ENCODE data around the gene SZT2. TPM values are rescaled to one million over a fixed set of nuclear protein-coding genes. Genes with fewer than 3 reads are reported as not detected.

The SZT2 gene
- total RNA-seq, 4 donors from 2014 or later, result 49.2 to 68.7 (median 57.3) TPM

DNA sequence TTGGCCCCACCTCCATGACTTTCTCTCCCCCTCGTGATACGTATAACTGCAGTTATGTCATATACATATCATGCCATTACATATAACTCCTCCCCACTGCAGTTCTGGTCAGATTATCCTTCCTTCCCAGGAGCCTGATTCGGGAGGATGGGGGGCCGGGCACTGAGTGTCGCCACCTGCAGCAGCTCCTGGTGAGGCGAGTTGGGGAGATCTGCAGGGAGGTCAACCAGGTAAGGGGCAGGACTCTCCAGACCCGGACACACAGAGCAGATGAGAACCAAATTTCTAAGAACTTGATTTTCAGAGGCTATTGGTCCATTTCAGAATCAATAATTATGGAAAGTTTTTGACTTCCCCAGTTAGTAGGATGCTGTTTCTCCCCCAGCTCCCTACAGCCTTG lies 44.6 kb downstream of the SZT2 start:
- H3K27me3 ChIP-seq, result no peaks in the 10 kb centered on the region
- WGBS, 2 donors, result 89 to 91% methylated on average over 7 of the region's 7 CpGs
- H3K27ac ChIP-seq, result no peak overlapping the region
- no peaks in the 10 kb centered on the region for H3K9me3 ChIP-seq
- peaks cover 2 to 96% (median 24%) of the 10 kb centered on the region in 3 donors for H3K36me3 ChIP-seq
- no peak overlapping the region for H3K4me3 ChIP-seq
- peaks cover 0 to 17% (median 0%) of the 10 kb centered on the region in 4 donors for H3K4me1 ChIP-seq
- TF ChIP-seq CTCF (IDR thresholded peaks at IDR 0.05), result no peak
- no peak for TF ChIP-seq EP300 (IDR thresholded peaks at IDR 0.05)
- no peak for TF ChIP-seq POLR2A (IDR thresholded peaks at IDR 0.05)
- no peak for DNase-seq (ENCODE audit: low spot score in 2 of 2)

- no peak for TF ChIP-seq CTCF (IDR thresholded peaks at IDR 0.05)
- TF ChIP-seq EP300 (IDR thresholded peaks at IDR 0.05), result peak in 1 of 2 donors; percentile 12
- no peak for TF ChIP-seq POLR2A (IDR thresholded peaks at IDR 0.05)
- H3K4me3 ChIP-seq, result no peak overlapping the region
- peaks cover 0 to 17% (median 0%) of the 10 kb centered on the region in 4 donors for H3K4me1 ChIP-seq
- DNase-seq (ENCODE audit: low spot score in 2 of 2), result peak in 1 of 2 donors; percentile 66
- H3K27ac ChIP-seq, result peak overlapping the region in 3 of 4 donors; percentile 40 to 68 (median 60)
- H3K36me3 ChIP-seq, result peaks cover 2 to 96% (median 13%) of the 10 kb centered on the region in 3 donors
- H3K27me3 ChIP-seq, result no peaks in the 10 kb centered on the region
- no peaks in the 10 kb centered on the region for H3K9me3 ChIP-seq
- 66 to 68% methylated on average over 14 of the region's 14 CpGs for WGBS, 2 donors
These were observed 45.7 kb downstream of the SZT2 start for GRCh38 chr1:43435146-43436145.

GRCh38 chr1:43436371-43436770 lies 46.7 kb downstream of the SZT2 start:
- Histone ChIP-seq H3K36me3 (peaks cover 0 to 96% (median 5%) of the 10 kb centered on the region in 3 donors), H3K9me3 (no peaks in the 10 kb centered on the region), H3K4me1 (peaks cover 0 to 17% (median 0%) of the 10 kb centered on the region in 4 donors), H3K27ac (peak overlapping the region in 3 of 4 donors; percentile 19 to 68 (median 60)), H3K27me3 (no peaks in the 10 kb centered on the region), H3K4me3 (no peak overlapping the region)
- no peak for DNase-seq (ENCODE audit: low spot score in 2 of 2)
- TF ChIP-seq EP300 (IDR thresholded peaks at IDR 0.05), result no peak
- WGBS, 2 donors, result 68 to 70% methylated on average over 3 of the region's 3 CpGs

DNA sequence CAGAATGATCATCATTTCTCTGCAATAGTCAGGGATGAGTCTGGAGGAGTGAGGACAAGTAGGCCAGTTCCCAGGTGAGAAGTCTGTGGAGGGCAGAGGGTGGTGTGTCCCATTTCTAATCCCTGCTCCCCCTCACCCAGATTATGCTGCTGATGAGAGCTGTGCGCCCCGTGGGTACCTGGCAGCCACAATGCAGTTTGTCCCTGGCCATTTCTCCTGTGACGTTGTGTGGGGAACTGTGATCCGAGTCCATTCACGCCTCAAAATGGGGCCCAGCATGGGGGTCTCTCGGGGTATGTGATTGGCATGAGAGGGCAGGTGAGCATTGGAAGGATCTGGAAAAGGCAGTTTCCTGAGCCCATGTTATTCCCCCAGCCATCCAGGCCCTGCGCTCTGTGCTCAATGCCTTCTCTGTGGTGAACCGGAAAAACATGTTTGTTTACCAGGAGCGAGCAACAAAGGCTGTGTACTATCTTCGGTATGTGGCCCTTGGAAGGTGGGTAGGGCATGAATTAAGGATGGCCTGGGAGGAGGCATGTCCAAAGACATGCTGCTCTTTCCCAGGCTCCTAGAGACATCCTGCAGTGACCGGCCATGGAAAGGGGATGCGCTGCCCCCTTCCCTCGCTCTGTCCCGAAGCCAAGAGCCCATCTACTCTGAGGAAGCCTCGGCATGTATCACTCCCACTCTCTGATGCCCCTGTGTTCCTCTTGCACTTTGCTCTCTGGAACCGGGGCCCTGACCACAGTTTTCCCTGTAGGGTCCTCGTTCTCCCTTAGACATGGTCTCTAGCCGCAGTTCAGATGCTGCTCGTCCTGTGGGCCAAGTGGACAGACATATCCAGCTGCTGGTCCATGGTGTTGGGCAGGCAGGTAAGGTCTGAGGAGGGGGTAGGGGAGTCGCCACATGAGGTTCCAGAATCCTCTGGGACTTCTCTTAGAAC lies 47.6 kb downstream of the SZT2 start:
- Histone ChIP-seq H3K4me3 (no peak overlapping the region), H3K27ac (no peak overlapping the region), H3K9me3 (no peaks in the 10 kb centered on the region), H3K36me3 (peaks cover 0 to 96% (median 0%) of the 10 kb centered on the region in 3 donors), H3K4me1 (peaks cover 0 to 17% (median 0%) of the 10 kb centered on the region in 4 donors), H3K27me3 (no peaks in the 10 kb centered on the region)
- TF ChIP-seq POLR2A (IDR thresholded peaks at IDR 0.05), result no peak
- TF ChIP-seq EP300 (IDR thresholded peaks at IDR 0.05), result no peak
- TF ChIP-seq CTCF (IDR thresholded peaks at IDR 0.05), result no peak
- WGBS, 2 donors, result 88 to 89% methylated on average over 20 of the region's 20 CpGs
- DNase-seq (ENCODE audit: low spot score in 2 of 2), result no peak

GRCh38 chr1:43438006-43438405 lies 48.3 kb downstream of the SZT2 start:
- WGBS, 2 donors, result 82 to 97% methylated on average over 3 of the region's 3 CpGs
- Histone ChIP-seq H3K36me3 (peaks cover 1 to 96% (median 2%) of the 10 kb centered on the region in 3 donors), H3K27ac (no peak overlapping the region)

More at GRCh38 chr1:43438006-43438405, 48.3 kb downstream of the SZT2 start:
- TF ChIP-seq POLR2A (IDR thresholded peaks at IDR 0.05) (no peak), EP300 (IDR thresholded peaks at IDR 0.05) (no peak), CTCF (IDR thresholded peaks at IDR 0.05) (no peak)
- H3K9me3 ChIP-seq, result no peaks in the 10 kb centered on the region
- peaks cover 0 to 17% (median 0%) of the 10 kb centered on the region in 4 donors for H3K4me1 ChIP-seq
- H3K27me3 ChIP-seq, result no peaks in the 10 kb centered on the region
- no peak for DNase-seq (ENCODE audit: low spot score in 2 of 2)
- no peak overlapping the region for H3K4me3 ChIP-seq

Data from tibial nerve (tissue), 4 donors.